ENCODE measurements around the gene ME3.
"Not testable (repeated sequence)": the region's sequence is repeated elsewhere in the genome, so short reads cannot be mapped to it uniquely, and the experiment has no call there.

The ME3 gene

DNA sequence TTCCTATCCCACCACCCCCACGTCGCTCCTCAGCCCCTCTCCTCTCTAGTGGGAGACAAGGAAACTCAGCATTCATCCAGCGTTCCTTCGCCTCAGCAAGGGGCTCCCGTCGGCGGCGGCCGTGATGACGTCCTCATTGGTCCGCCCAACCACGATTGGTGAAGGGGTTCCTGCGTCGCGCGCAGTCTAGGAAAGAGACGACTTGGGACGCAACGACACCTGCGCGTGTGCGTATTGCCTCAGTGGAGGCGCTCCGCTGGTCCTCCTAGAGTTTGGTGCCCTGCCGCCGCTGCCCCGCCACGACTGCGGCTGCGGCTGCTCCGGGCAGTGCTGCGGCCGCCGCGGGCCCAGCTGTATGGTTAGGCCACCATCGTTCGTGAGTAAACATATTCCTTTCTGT, 241.2 kb downstream of the ME3 start:
- H3K36me3 ChIP-seq (ENCODE audit: control insufficient read depth, insufficient read depth, low read length): no peaks in the 10 kb centered on the region

DNA sequence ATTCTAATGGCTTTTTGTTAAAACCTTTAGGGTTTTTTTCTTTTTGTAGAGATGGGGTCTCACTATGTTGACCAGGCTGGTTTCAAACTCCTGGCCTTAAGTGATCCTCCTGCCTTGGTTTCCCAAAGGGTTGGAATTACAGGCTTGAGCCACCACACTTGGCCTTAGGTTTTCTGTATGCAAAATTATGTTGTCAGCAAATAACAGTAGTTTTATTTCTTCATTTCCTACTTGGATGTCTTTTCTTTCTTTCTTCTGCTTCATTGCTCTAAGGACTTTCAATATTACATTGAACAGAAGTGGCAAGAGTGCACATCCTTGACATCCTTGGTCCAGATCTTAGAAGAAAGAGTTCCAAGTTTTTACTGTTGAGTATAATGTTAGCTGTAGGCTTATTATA, 245.0 kb downstream of the ME3 start:
- no peak for DNase-seq (ENCODE audit: extremely low read depth, insufficient read length)
- no peaks in the 10 kb centered on the region for H3K27me3 ChIP-seq (replicated peaks; ENCODE audit: control insufficient read depth, insufficient read depth, low read length)
- H3K4me3 ChIP-seq (replicated peaks; ENCODE audit: low read depth, low read length): no peak overlapping the region
- TF ChIP-seq, protein P1, sequence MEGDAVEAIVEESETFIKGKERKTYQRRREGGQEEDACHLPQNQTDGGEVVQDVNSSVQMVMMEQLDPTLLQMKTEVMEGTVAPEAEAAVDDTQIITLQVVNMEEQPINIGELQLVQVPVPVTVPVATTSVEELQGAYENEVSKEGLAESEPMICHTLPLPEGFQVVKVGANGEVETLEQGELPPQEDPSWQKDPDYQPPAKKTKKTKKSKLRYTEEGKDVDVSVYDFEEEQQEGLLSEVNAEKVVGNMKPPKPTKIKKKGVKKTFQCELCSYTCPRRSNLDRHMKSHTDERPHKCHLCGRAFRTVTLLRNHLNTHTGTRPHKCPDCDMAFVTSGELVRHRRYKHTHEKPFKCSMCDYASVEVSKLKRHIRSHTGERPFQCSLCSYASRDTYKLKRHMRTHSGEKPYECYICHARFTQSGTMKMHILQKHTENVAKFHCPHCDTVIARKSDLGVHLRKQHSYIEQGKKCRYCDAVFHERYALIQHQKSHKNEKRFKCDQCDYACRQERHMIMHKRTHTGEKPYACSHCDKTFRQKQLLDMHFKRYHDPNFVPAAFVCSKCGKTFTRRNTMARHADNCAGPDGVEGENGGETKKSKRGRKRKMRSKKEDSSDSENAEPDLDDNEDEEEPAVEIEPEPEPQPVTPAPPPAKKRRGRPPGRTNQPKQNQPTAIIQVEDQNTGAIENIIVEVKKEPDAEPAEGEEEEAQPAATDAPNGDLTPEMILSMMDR (IDR thresholded peaks at IDR 0.05; ENCODE audit: insufficient read depth, low read length, poor library complexity, severe bottlenecking): no peak
- no peaks in the 10 kb centered on the region for H3K36me3 ChIP-seq (ENCODE audit: control insufficient read depth, insufficient read depth, low read length)

More for the DNA sequence above, 241.2 kb downstream of the ME3 start:
- DNase-seq (ENCODE audit: extremely low read depth, insufficient read length): no peak
- Histone ChIP-seq H3K27me3 (replicated peaks; ENCODE audit: control insufficient read depth, insufficient read depth, low read length) (no peaks in the 10 kb centered on the region), H3K4me3 (replicated peaks; ENCODE audit: low read depth, low read length) (no peak overlapping the region)
- TF ChIP-seq, protein P1 (IDR thresholded peaks at IDR 0.05; ENCODE audit: insufficient read depth, low read length, poor library complexity, severe bottlenecking): no peak

DNA sequence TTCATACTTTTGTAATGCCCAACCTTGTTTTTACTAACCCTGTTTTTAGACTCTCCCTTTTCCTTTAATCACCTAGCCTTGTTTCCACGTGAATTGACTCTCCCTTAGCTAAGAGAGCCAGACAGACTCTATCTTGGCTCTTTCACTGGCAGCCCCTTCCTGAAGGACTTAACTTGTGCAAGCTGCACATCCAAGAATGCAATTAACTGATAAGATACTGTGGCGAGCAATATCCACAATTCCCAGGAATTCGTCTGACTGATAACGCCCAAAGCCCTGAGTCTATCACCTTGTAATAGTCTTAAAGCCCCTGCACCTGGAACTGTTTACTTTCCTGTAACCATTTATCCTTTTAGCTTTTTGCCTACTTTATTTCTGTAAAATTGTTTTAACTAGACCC, 248.9 kb downstream of the ME3 start:
- not testable (repeated sequence) for H3K36me3 ChIP-seq (ENCODE audit: control insufficient read depth, insufficient read depth, low read length); H3K27me3 ChIP-seq (replicated peaks; ENCODE audit: control insufficient read depth, insufficient read depth, low read length); H3K4me3 ChIP-seq (replicated peaks; ENCODE audit: low read depth, low read length); DNase-seq (ENCODE audit: extremely low read depth, insufficient read length)

DNA sequence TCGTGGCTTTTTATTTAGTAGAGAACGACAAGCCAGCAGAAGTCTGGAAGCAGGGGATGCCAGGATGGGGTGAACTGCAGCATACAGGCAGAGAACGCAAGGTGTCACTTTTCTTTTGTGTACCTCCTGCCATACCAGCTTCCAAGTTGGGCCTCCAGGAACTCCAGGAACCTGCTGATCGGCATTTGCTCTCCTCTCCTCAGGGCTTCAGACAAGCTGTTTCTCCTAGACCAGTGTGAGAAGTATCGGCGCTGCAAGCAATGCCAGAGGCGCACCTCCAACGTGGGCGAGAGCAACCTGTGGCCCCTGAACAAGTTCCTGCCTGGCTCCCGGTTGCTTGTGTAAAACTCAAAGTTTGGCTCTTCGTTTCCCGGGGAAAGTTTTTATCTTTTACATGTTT, 250.0 kb downstream of the ME3 start:
- TF ChIP-seq, protein P1 (IDR thresholded peaks at IDR 0.05; ENCODE audit: insufficient read depth, low read length, poor library complexity, severe bottlenecking): no peak
- no peaks in the 10 kb centered on the region for H3K27me3 ChIP-seq (replicated peaks; ENCODE audit: control insufficient read depth, insufficient read depth, low read length)
- no peak for DNase-seq (ENCODE audit: extremely low read depth, insufficient read length)
- no peaks in the 10 kb centered on the region for H3K36me3 ChIP-seq (ENCODE audit: control insufficient read depth, insufficient read depth, low read length)
- no peak overlapping the region for H3K4me3 ChIP-seq (replicated peaks; ENCODE audit: low read depth, low read length)

DNA sequence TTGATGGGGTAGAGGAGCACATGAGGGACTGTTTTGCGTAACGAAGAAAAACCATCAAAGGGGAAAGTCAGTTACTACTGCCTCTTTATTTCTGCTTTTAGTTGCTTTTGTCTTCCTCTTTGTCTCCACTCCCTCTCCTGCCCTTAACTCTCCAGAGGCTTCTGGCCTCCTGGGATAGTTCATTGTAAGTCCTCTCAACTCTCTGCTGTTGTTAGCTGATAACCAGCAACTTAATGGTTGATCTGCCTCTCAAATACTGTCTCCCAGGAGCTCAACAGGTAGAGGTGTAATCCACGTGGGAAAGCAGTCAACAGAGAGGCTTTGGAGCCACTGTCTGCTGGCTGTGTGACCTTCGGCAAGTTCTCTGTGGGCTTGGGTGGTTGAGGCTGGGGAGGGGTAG, 250.5 kb downstream of the ME3 start:
- Histone ChIP-seq H3K4me3 (replicated peaks; ENCODE audit: low read depth, low read length) (no peak overlapping the region), H3K27me3 (replicated peaks; ENCODE audit: control insufficient read depth, insufficient read depth, low read length) (no peaks in the 10 kb centered on the region), H3K36me3 (ENCODE audit: control insufficient read depth, insufficient read depth, low read length) (no peaks in the 10 kb centered on the region)
- no peak for DNase-seq (ENCODE audit: extremely low read depth, insufficient read length)
- TF ChIP-seq, protein P1 (IDR thresholded peaks at IDR 0.05; ENCODE audit: insufficient read depth, low read length, poor library complexity, severe bottlenecking): no peak

DNA sequence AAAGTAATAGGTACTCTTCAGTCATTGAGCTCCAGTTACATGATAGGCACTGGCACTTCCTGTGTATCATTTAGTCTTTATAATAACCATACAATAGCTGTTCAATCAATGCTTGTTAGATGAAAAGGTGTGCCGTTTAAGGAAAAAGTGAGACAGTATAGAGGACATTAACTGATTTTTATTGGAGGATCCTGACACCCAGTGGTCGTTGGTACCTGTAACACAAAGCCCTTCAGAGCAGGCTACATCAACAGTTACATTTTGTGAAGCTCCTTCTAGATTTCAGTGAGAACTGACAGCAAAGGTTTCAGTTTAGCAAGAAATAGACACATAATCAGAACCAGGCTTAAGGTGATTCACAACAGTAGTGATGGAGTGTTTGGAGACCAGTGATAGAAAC, 253.5 kb downstream of the ME3 start:
- no peak overlapping the region for H3K4me3 ChIP-seq (replicated peaks; ENCODE audit: low read depth, low read length)

More for the DNA sequence above, 253.5 kb downstream of the ME3 start:
- Histone ChIP-seq H3K27me3 (replicated peaks; ENCODE audit: control insufficient read depth, insufficient read depth, low read length) (no peaks in the 10 kb centered on the region), H3K36me3 (ENCODE audit: control insufficient read depth, insufficient read depth, low read length) (no peaks in the 10 kb centered on the region)
- TF ChIP-seq, protein P1 (IDR thresholded peaks at IDR 0.05; ENCODE audit: insufficient read depth, low read length, poor library complexity, severe bottlenecking): peak; percentile 12
- no peak for DNase-seq (ENCODE audit: extremely low read depth, insufficient read length)

All from GM06990 (cell line).